ENCODE data around the gene TTLL11. TPM values are rescaled to one million over a fixed set of nuclear protein-coding genes. Genes with fewer than 3 reads are reported as not detected.
"Not testable (repeated sequence)": the region's sequence is repeated elsewhere in the genome, so short reads cannot be mapped to it uniquely, and the experiment has no call there.

Gene TTLL11
- total and polyA plus RNA-seq, 4 donors: 1.4 to 4.5 (median 3.6) TPM

- Histone ChIP-seq H3K9ac (ENCODE audit: low read depth in 1 of 2, low read length in 2 of 2) (no peak overlapping the region), H3K27me3 (ENCODE audit: control insufficient read depth in 4 of 4, insufficient read depth in 4 of 4, low read length in 3 of 4) (no peaks in the 10 kb centered on the region), H3K4me3 (ENCODE audit: low read depth in 1 of 3, low read length in 3 of 3) (no peak overlapping the region), H3K4me1 (ENCODE audit: control insufficient read depth in 4 of 4, insufficient read depth in 4 of 4, low read length in 3 of 4) (no peaks in the 10 kb centered on the region), H3K36me3 (ENCODE audit: control insufficient read depth in 4 of 4, insufficient read depth in 3 of 4, low read depth in 1 of 4, low read length in 3 of 4) (no peaks in the 10 kb centered on the region), H3K27ac (ENCODE audit: low read depth in 1 of 2, low read length in 2 of 2) (no peak overlapping the region), H3K9me3 (ENCODE audit: control insufficient read depth in 4 of 4, low read length in 3 of 4) (no peaks in the 10 kb centered on the region)
- WGBS: 96% methylated on average over 3 of the region's 3 CpGs
- no peak for DNase-seq (ENCODE audit: low spot score)
- TF ChIP-seq TAF1 (conservative IDR thresholded peaks at IDR 0.05): no peak
- no peak for TF ChIP-seq YY1 (IDR thresholded peaks at IDR 0.05)
- TF ChIP-seq ATF3 (IDR thresholded peaks at IDR 0.05): no peak
These were observed 21.4 kb downstream of the TTLL11 start for GRCh38 chr9:122071715-122072114.

GRCh38 chr9:122070728-122071515 is 22.2 kb downstream of the TTLL11 start:
- WGBS: 91% methylated on average over 15 of the region's 15 CpGs
- Histone ChIP-seq H3K4me3 (ENCODE audit: low read depth in 1 of 3, low read length in 3 of 3) (no peak overlapping the region), H3K27ac (ENCODE audit: low read depth in 1 of 2, low read length in 2 of 2) (no peak overlapping the region), H3K27me3 (ENCODE audit: control insufficient read depth in 4 of 4, insufficient read depth in 4 of 4, low read length in 3 of 4) (no peaks in the 10 kb centered on the region), H3K9ac (ENCODE audit: low read depth in 1 of 2, low read length in 2 of 2) (no peak overlapping the region), H3K9me3 (ENCODE audit: control insufficient read depth in 4 of 4, low read length in 3 of 4) (no peaks in the 10 kb centered on the region), H3K4me1 (ENCODE audit: control insufficient read depth in 4 of 4, insufficient read depth in 4 of 4, low read length in 3 of 4) (peaks cover 0 to under 1% (median 0%) of the 10 kb centered on the region in 4 donors), H3K36me3 (ENCODE audit: control insufficient read depth in 4 of 4, insufficient read depth in 3 of 4, low read depth in 1 of 4, low read length in 3 of 4) (no peaks in the 10 kb centered on the region)
- TF ChIP-seq EGR1 (IDR thresholded peaks at IDR 0.05; ENCODE audit: low read depth in 2 of 2) (no peak), JUND (IDR thresholded peaks at IDR 0.05) (no peak), FOXA1 (IDR thresholded peaks at IDR 0.05) (no peak), ATF3 (IDR thresholded peaks at IDR 0.05) (no peak), NR2F2 (IDR thresholded peaks at IDR 0.05) (no peak), RAD21 (IDR thresholded peaks at IDR 0.05) (no peak), HNF4A (conservative IDR thresholded peaks at IDR 0.05) (no peak), YY1 (IDR thresholded peaks at IDR 0.05) (no peak), FOXA2 (IDR thresholded peaks at IDR 0.05) (no peak), RXRA (IDR thresholded peaks at IDR 0.05) (no peak), MAX (IDR thresholded peaks at IDR 0.05) (no peak), CTCF (IDR thresholded peaks at IDR 0.05; ENCODE audit: low read depth, low read length, missing input control) (no peak), TAF1 (conservative IDR thresholded peaks at IDR 0.05) (no peak), SP1 (IDR thresholded peaks at IDR 0.05) (no peak), HNF4G (IDR thresholded peaks at IDR 0.05) (no peak)
- DNase-seq (ENCODE audit: low spot score): no peak

GRCh38 chr9:122066680-122067079 is 26.4 kb downstream of the TTLL11 start:
- not testable (repeated sequence) for H3K27ac ChIP-seq (ENCODE audit: low read depth in 1 of 2, low read length in 2 of 2); H3K4me3 ChIP-seq (ENCODE audit: low read depth in 1 of 3, low read length in 3 of 3); DNase-seq (ENCODE audit: low spot score); H3K36me3 ChIP-seq (ENCODE audit: control insufficient read depth in 4 of 4, insufficient read depth in 3 of 4, low read depth in 1 of 4, low read length in 3 of 4); H3K4me1 ChIP-seq (ENCODE audit: control insufficient read depth in 4 of 4, insufficient read depth in 4 of 4, low read length in 3 of 4); H3K27me3 ChIP-seq (ENCODE audit: control insufficient read depth in 4 of 4, insufficient read depth in 4 of 4, low read length in 3 of 4); H3K9me3 ChIP-seq (ENCODE audit: control insufficient read depth in 4 of 4, low read length in 3 of 4); H3K9ac ChIP-seq (ENCODE audit: low read depth in 1 of 2, low read length in 2 of 2)
- WGBS: 83% methylated on average over 1 of the region's 1 CpG
